ENCODE measurements around the gene RPS8. TPM values are rescaled to one million over a fixed set of nuclear protein-coding genes. Genes with fewer than 3 reads are reported as not detected.
"Not testable (repeated sequence)": the region's sequence is repeated elsewhere in the genome, so short reads cannot be mapped to it uniquely, and the experiment has no call there.

Gene RPS8
- 2,494 and 2,620 TPM in 2 replicates for total RNA-seq (ENCODE audit: low replicate concordance)
- long read RNA-seq, transcript RPS8-202 (6 exons, 881 nt) = major isoform, 468 of 760 reads
- long read RNA-seq, transcript RPS8-207 (5 exons, 1,115 nt) = minor isoform, 16 of 760 reads
- long read RNA-seq, partial matches to known transcripts = 264 of 760 reads
- long read RNA-seq, other reads (novel, unspliced or antisense) = 9 of 760 reads

DNA sequence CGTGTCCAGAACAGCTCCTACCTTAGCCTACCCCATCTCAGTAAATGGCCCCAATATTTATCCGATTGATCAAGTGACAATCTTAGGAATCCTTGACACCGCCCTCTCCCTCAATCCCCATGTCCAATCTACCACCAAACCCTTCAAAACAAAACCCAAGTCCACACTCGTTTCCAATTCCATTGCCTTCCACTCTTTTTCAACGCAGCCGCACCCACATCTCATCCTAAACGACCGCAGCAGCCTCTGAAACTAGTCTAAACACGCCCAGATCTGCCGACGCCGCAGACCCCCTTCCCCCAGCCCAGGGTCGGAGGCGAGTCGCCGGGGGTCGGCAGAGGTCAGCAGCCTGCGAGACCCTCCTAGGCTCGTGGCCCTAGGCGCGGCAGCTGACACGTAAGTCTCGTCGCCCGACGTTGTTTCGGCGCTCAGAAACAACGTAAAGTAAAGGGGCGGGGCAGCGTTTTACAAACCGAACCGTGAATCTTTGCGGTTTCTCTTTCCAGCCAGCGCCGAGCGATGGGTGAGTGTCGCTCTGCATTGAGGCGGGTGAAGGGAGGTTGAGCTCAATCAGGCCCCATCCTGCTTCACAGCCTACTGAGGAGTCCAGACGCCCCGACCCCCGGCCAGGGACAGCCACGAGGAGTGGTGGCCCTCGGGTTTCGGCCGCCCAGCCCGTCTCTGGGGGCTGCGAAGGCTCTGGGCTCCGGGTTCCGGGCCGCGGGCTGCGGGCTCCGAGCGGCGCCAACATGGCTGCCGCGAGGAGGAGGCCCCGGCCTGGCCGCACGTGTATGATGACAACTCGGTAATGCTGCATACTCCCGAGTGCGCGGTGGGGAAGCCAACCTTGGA lies at the start of gene RPS8:
Gene RPS8, plus strand, starts transcription at position 463 of the 852 bp plus-strand sequence. Its CDS starts 57 bp downstream, at position 520.
- Mint-ChIP-seq H3K9me3 (no peaks in the 10 kb centered on the region), H3K36me3 (peaks cover 26% of the 10 kb centered on the region), H3K4me3 (peak within 1 kb of the TSS; percentile 97), H3K4me1 (ENCODE audit: unreplicated experiment) (peaks cover 31% of the 10 kb centered on the region), H3K27me3 (no peaks in the 10 kb centered on the region), H3K27ac (peak within 1 kb of the TSS; percentile 99)
- TF ChIP-seq, protein P1, sequence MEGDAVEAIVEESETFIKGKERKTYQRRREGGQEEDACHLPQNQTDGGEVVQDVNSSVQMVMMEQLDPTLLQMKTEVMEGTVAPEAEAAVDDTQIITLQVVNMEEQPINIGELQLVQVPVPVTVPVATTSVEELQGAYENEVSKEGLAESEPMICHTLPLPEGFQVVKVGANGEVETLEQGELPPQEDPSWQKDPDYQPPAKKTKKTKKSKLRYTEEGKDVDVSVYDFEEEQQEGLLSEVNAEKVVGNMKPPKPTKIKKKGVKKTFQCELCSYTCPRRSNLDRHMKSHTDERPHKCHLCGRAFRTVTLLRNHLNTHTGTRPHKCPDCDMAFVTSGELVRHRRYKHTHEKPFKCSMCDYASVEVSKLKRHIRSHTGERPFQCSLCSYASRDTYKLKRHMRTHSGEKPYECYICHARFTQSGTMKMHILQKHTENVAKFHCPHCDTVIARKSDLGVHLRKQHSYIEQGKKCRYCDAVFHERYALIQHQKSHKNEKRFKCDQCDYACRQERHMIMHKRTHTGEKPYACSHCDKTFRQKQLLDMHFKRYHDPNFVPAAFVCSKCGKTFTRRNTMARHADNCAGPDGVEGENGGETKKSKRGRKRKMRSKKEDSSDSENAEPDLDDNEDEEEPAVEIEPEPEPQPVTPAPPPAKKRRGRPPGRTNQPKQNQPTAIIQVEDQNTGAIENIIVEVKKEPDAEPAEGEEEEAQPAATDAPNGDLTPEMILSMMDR (conservative IDR thresholded peaks at IDR 0.05) = no peak
- DNase-seq (ENCODE audit: extremely low spot score, unreplicated experiment) = peak; percentile 89

DNA sequence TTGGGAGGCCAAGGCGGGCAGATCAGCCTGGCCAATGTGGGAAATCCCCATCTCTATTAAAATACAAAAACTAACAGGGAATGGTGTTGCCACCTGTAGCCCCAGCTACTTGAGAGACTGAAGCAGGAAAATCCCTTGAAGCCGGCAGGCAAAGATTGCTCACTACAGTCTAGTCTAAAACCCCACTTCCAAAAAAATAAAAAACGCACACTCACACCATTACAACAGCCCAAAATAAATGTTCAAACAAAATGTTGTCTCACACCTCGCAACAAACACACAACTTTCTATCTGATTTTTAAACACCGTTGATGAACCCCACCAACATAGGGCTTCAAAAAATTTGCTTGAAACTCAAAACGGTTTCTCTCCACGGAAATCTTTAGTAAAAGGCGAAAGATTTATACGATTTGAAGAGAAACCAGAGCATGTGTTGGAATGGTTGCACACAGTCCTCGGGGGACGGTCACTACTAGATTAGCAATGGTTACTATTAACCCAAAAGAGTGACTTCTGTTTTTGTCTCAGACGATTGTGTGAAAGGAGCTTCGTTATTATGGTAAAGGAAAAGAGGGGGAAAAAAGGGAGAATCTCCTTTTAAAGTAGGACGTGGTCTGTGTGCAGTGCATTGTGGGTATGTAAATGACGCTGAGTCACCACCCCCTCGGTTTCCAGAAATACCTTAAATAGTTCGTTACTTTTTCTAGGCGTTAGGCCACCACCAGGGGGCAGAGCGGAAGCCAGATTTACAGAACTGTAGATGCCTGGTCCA lies 44.4 kb upstream of the RPS8 start, which contains the start of gene RNU5D-1:
Gene RNU5D-1, minus strand, starts transcription at position 430 of the 772 bp plus-strand sequence.
- peaks cover 5% of the 10 kb centered on the region for H3K27me3 Mint-ChIP-seq
- H3K36me3 Mint-ChIP-seq = no peaks in the 10 kb centered on the region
- peaks cover 4% of the 10 kb centered on the region for H3K9me3 Mint-ChIP-seq
- peak; percentile 84 for DNase-seq (ENCODE audit: extremely low spot score, unreplicated experiment)
- H3K4me3 Mint-ChIP-seq = peak within 1 kb of the TSS; percentile 75
- H3K27ac Mint-ChIP-seq = peak within 1 kb of the TSS; percentile 99
- peaks cover 10% of the 10 kb centered on the region for H3K4me1 Mint-ChIP-seq (ENCODE audit: unreplicated experiment)
- TF ChIP-seq, protein P1 (conservative IDR thresholded peaks at IDR 0.05) = peak; percentile 93

DNA sequence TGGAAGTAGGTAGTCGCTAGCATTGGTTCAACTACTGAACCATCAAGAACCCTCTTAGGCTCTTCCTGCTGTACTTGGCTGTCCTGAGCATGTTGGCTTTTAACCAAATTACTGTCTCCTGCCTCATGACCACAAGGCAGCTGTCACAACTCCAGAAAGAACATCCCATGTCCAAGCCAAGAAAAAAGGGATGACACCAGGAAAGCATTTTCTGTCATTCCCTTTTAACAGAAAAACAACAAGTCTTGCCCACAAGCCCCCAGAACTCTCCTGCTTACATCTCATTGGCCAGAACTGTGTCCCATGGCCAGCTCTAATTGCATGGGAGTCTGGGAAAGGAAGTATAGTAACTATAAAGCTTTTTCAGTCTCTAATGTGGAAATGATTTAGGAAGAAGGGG lies 42.0 kb upstream of the RPS8 start:
- peaks cover 4% of the 10 kb centered on the region for H3K9me3 Mint-ChIP-seq
- no peaks in the 10 kb centered on the region for H3K36me3 Mint-ChIP-seq
- H3K4me1 Mint-ChIP-seq (ENCODE audit: unreplicated experiment) = peaks cover 10% of the 10 kb centered on the region
- peak overlapping the region; percentile 10 for H3K27ac Mint-ChIP-seq
- H3K27me3 Mint-ChIP-seq = peaks cover 5% of the 10 kb centered on the region
- H3K4me3 Mint-ChIP-seq = no peak overlapping the region
- DNase-seq (ENCODE audit: extremely low spot score, unreplicated experiment) = no peak
- TF ChIP-seq, protein P1 (conservative IDR thresholded peaks at IDR 0.05) = no peak

DNA sequence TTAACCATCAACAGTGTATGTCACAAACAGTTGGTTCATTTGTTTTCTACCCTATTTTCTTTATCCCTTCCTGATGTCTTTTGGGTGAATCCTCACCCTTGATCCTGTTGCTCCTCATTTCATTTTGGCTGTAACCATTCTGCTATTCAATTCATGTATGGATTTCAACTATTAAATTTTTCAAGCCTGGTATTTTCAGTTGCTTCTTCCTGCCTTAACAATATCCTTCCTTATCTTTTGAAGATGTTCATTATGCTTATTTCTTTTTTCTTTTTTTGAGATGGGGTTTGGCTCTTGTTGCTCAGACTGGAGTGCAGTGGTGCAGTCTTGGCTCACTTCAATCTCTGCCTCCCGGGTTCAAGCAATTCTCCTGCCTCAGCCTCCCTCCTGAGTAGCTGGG lies 41.6 kb upstream of the RPS8 start:
- no peak for DNase-seq (ENCODE audit: extremely low spot score, unreplicated experiment)
- TF ChIP-seq, protein P1 (conservative IDR thresholded peaks at IDR 0.05) = no peak
- H3K36me3 Mint-ChIP-seq = no peaks in the 10 kb centered on the region
- peaks cover 10% of the 10 kb centered on the region for H3K4me1 Mint-ChIP-seq (ENCODE audit: unreplicated experiment)
- peaks cover 5% of the 10 kb centered on the region for H3K27me3 Mint-ChIP-seq
- H3K9me3 Mint-ChIP-seq = peaks cover 4% of the 10 kb centered on the region
- H3K27ac Mint-ChIP-seq = peak overlapping the region; percentile 10
- H3K4me3 Mint-ChIP-seq = no peak overlapping the region

DNA sequence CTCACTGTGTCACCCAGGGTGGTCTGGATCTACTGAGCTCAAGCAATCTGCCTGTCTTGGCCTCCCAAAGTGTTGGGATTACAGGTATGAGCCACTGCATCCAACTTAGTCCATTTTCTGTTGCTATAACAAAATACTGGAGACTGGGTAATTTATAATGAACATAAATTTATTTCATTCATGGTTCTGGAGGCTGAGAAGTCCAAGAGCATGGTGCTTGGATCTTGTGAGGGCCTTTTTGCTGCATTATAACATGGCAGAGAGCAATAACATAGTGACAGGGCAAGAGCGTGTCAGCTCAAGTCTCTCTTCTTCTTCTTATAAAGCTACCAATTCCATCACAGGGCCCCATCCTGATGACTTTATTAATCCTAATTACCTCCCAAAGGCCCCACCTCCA lies 39.3 kb upstream of the RPS8 start:
- Mint-ChIP-seq H3K27ac (no peak overlapping the region), H3K36me3 (no peaks in the 10 kb centered on the region), H3K27me3 (no peaks in the 10 kb centered on the region), H3K4me1 (ENCODE audit: unreplicated experiment) (peaks cover 11% of the 10 kb centered on the region), H3K4me3 (no peak overlapping the region), H3K9me3 (no peaks in the 10 kb centered on the region)
- DNase-seq (ENCODE audit: extremely low spot score, unreplicated experiment) = no peak
- TF ChIP-seq, protein P1 (conservative IDR thresholded peaks at IDR 0.05) = no peak

GRCh38 chr1:44738953-44739306 lies 36.4 kb upstream of the RPS8 start:
- peaks cover 16% of the 10 kb centered on the region for H3K4me1 Mint-ChIP-seq (ENCODE audit: unreplicated experiment)
- H3K4me3 Mint-ChIP-seq = peak overlapping the region; percentile 92
- H3K9me3 Mint-ChIP-seq; H3K27me3 Mint-ChIP-seq; DNase-seq (ENCODE audit: extremely low spot score, unreplicated experiment); H3K36me3 Mint-ChIP-seq: not testable (repeated sequence)
- peak overlapping the region; percentile 89 for H3K27ac Mint-ChIP-seq
